Activated CD4-positive, alpha-beta T cell treated with anti-CD3 and anti-CD28 coated beads, Interleukin-2, Interleukin-6, amounts not matched to agents 100 ng/mL and 50 ng/mL, durations not matched to agents 16 hours and 8 hours (primary cell): ENCODE data around the gene NDUFAF2.
"Not testable (repeated sequence)": the region's sequence is repeated elsewhere in the genome, so short reads cannot be mapped to it uniquely, and the experiment has no call there.

ENCODE experiments used
- DNase-seq: peaks from one replicate; pipeline ENCODE4 v3.0.0-alpha.2; 2020

NDUFAF2 gene

GRCh38 chr5:61183538-61183937 lies 238.5 kb downstream of the NDUFAF2 start:
- no peak for DNase-seq

DNA sequence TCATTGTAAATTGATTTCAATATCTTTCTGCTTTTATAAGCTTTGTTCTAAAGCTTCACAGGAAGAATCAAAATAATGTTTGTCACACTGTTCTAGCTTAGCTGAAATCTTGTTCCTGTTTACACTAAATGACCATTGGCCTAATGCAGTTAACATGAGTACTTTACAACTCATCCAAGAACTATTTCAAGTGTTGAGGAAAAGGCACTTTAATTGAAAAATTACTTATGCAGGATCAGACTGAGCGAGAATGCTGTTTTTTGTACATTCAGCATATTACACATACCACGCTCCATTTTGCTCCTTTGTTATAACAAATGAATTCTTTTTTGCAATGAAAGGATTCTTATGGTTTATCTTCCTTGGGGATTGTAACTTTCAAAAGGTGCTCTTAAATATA lies 239.7 kb downstream of the NDUFAF2 start:
- DNase-seq, result no peak

DNA sequence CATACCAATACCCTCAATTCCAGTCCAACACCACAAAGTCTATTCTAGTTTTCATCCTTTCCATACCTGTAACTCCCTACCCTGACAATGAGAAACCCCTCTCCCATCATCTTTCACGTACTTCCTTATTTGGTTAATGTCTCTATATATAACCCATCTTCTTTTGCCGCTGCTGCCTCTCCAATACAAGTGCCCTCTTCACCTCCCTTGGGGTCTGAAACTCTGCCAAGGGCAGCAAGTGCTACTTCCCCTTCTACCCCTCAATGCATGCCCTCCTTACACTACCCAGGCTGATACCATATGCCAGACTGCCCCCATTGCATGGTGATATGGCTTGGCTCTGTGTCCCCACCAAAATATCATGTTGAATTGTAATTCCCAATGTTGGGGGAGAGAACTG lies 241.6 kb downstream of the NDUFAF2 start:
- DNase-seq, result no peak

DNA sequence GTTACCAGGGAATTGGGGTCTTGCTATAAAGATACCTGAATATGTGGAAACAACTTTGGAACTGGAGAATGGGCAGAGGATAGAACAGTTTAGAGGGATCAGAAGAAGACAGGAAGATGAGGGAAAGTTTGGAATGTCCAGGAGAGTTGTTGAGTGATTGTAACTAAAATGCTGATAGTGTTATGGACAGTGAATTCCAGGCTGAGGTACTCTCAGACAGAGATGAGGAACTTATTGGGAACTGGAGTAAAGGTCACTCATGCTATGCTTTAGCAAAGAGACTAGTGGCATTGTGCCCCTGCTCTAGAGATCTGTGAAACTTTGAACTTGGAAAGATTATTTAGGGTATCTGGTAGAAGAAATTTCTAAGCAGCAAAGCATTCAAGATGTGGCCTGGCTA lies 242.3 kb downstream of the NDUFAF2 start:
- DNase-seq, result not testable (repeated sequence)

DNA sequence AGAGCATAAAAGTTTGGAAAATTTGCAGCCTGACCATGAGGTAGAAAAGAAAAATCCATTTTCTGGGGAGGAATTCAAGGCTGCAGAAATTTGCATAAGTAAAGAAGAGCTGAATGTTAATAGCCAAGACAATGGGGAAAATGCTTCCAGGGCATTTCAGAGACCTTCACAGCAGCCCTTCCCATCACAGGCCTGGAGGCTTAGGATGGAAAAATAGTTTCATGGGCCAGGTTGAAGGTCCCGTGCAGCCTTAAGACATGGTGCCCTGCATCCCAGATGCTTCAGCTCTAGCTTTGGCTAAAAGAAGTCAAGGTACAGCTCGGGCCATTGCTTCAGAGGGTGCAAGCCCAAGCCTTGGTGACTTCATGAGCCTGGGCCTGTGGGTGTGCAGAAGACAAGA lies 242.8 kb downstream of the NDUFAF2 start:
- DNase-seq, result not testable (repeated sequence)

- DNase-seq, result no peak
Observed at GRCh38 chr5:61198606-61199005, 253.6 kb downstream of the NDUFAF2 start.

GRCh38 chr5:61200582-61201155 lies 255.7 kb downstream of the NDUFAF2 start:
- DNase-seq, result peak; percentile 13

DNA sequence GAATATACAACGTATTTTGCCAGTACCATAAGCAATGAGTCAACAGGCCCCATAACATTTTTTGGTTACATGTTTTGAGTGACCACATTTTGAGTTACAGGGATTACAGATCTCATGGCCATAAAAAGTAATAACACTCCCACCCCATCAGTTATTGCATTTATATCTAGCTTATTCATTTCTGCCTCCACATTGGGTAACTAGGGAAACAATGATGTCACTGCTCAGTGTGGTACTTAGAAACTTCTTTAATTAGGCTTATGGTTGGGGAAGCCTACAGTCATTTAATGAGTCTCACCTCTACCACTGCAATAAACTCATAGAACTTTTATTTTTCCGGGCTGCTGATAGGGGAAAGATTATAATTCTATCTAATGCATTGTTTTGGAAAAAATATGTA lies 257.2 kb downstream of the NDUFAF2 start:
- DNase-seq, result peak; percentile 83
